DOHH2 (cell line): ENCODE measurements around the gene RPRD1B.
"Not testable (repeated sequence)": the region's sequence is repeated elsewhere in the genome, so short reads cannot be mapped to it uniquely, and the experiment has no call there.

Experiments used
- H3F3A ChIP-seq: fragments of 200-600 bp; sonication (generic), shearing (Covaris generic); 2 replicates; pipeline ENCODE4 v1.6.0; 2016; ENCODE audit warnings: antibody characterized with exemption, mild to moderate bottlenecking; ENCODE audit not compliant: control insufficient read depth, insufficient read depth
- H3K27ac ChIP-seq: fragments of 200-600 bp; sonication (generic); 2 replicates; pipeline ENCODE4 v1.5.1; 2014; ENCODE audit warnings: low read depth, mild to moderate bottlenecking, low read length, moderate library complexity
- H3K27me3 ChIP-seq: fragments of 200-600 bp; sonication (generic); 2 replicates; pipeline ENCODE4 v1.6.1; 2014; ENCODE audit warnings: mild to moderate bottlenecking, low read length, mixed read lengths; ENCODE audit not compliant: control insufficient read depth
- H3K36me3 ChIP-seq: fragments of 200-600 bp; sonication (generic); 2 replicates; pipeline ENCODE4 v1.6.1; 2014; ENCODE audit warnings: mild to moderate bottlenecking, low read length, moderate library complexity, mixed read lengths; ENCODE audit not compliant: control insufficient read depth
- H3K4me1 ChIP-seq: fragments of 200-600 bp; sonication (generic); 2 replicates; pipeline ENCODE4 v1.6.1; 2014; ENCODE audit warnings: mild to moderate bottlenecking, low read length, mixed read lengths; ENCODE audit not compliant: control insufficient read depth
- H3K4me2 ChIP-seq: fragments of 200-600 bp; sonication (generic); 2 replicates; pipeline ENCODE4 v1.6.0; 2014; ENCODE audit warnings: mild to moderate bottlenecking, low read length, moderate library complexity
- H3K4me3 ChIP-seq: fragments of 200-600 bp; sonication (generic); 2 replicates; pipeline ENCODE4 v1.5.1; 2014; ENCODE audit warnings: mild to moderate bottlenecking, low read length, mixed read lengths
- H3K79me2 ChIP-seq: fragments of 200-600 bp; sonication (generic); 2 replicates; pipeline ENCODE4 v1.6.1; 2014; ENCODE audit warnings: mild to moderate bottlenecking, low read length, mixed read lengths; ENCODE audit not compliant: control insufficient read depth
- H3K9me2 ChIP-seq: fragments of 200-600 bp; sonication (generic); replicated peaks from 2 replicates; pipeline ENCODE4 v1.6.1; 2014; ENCODE audit warnings: mild to moderate bottlenecking, low read length, mixed read lengths; ENCODE audit not compliant: control insufficient read depth
- H3K9me3 ChIP-seq: fragments of 200-600 bp; sonication (generic); 2 replicates; pipeline ENCODE4 v1.6.1; 2014; ENCODE audit warnings: antibody characterized with exemption, low read length, mixed read lengths; ENCODE audit not compliant: control insufficient read depth, insufficient read depth
- H4K20me1 ChIP-seq: fragments of 200-600 bp; sonication (generic); 2 replicates; pipeline ENCODE4 v1.6.0; 2014; ENCODE audit warnings: low read depth, mild to moderate bottlenecking, antibody characterized with exemption, low read length, moderate library complexity; ENCODE audit not compliant: control insufficient read depth, insufficient read depth
- CTCF ChIP-seq: fragments of 200-600 bp; sonication (generic); IDR thresholded peaks from one replicate; pipeline ENCODE4 v1.5.1; 2014; ENCODE audit warnings: antibody characterized with exemption, mild to moderate bottlenecking, low read depth, low read length; ENCODE audit not compliant: poor library complexity, severe bottlenecking
- EZH2phosphoT487 ChIP-seq: fragments of 200-600 bp; sonication (generic); IDR thresholded peaks from 2 replicates; pipeline ENCODE4 v1.6.1; 2017; ENCODE audit warnings: borderline replicate concordance, mild to moderate bottlenecking, antibody characterized with exemption, low read length, moderate library complexity, mixed read lengths

Gene RPRD1B

GRCh38 chr20:38104285-38104684 is 70.7 kb downstream of the RPRD1B start:
- no peaks in the 10 kb centered on the region for H3K36me3 ChIP-seq
- no peaks in the 10 kb centered on the region for H3K4me1 ChIP-seq
- no peak overlapping the region for H3K4me2 ChIP-seq
- no peak overlapping the region for H3K4me3 ChIP-seq
- peaks cover 11% of the 10 kb centered on the region for H3K9me3 ChIP-seq
- H3K9me2 ChIP-seq, result no peaks in the 10 kb centered on the region
- TF ChIP-seq EZH2phosphoT487, result no peak
- no peak for TF ChIP-seq CTCF
- H3K27ac ChIP-seq, result no peak overlapping the region
- no peaks in the 10 kb centered on the region for H3K27me3 ChIP-seq
- H3F3A ChIP-seq, result no peaks in the 10 kb centered on the region
- H4K20me1 ChIP-seq, result no peaks in the 10 kb centered on the region
- no peaks in the 10 kb centered on the region for H3K79me2 ChIP-seq

GRCh38 chr20:38106461-38106860 is 72.9 kb downstream of the RPRD1B start:
- no peaks in the 10 kb centered on the region for H3K4me1 ChIP-seq

GRCh38 chr20:38107386-38107785 is 73.8 kb downstream of the RPRD1B start:
- not testable (repeated sequence) for H4K20me1 ChIP-seq, H3K4me1 ChIP-seq, H3K36me3 ChIP-seq

More at GRCh38 chr20:38106461-38106860, 72.9 kb downstream of the RPRD1B start:
- TF ChIP-seq EZH2phosphoT487 (no peak), CTCF (no peak)
- Histone ChIP-seq H3K27me3 (no peaks in the 10 kb centered on the region), H3K36me3 (no peaks in the 10 kb centered on the region), H4K20me1 (no peaks in the 10 kb centered on the region), H3K9me3 (peaks cover 5% of the 10 kb centered on the region; the same call in 1 of the 2 replicates), H3K4me3 (no peak overlapping the region), H3K4me2 (no peak overlapping the region), H3K27ac (no peak overlapping the region), H3K79me2 (no peaks in the 10 kb centered on the region), H3K9me2 (no peaks in the 10 kb centered on the region), H3F3A (no peaks in the 10 kb centered on the region)

GRCh38 chr20:38107916-38108315 is 74.4 kb downstream of the RPRD1B start:
- not testable (repeated sequence) for H3K4me2 ChIP-seq, H3F3A ChIP-seq, H3K4me1 ChIP-seq, H3K79me2 ChIP-seq, H4K20me1 ChIP-seq, H3K4me3 ChIP-seq, H3K27me3 ChIP-seq, H3K36me3 ChIP-seq, H3K9me2 ChIP-seq, H3K9me3 ChIP-seq, H3K27ac ChIP-seq

More at GRCh38 chr20:38107386-38107785, 73.8 kb downstream of the RPRD1B start:
- H3F3A ChIP-seq, H3K9me2 ChIP-seq, H3K27ac ChIP-seq, H3K4me3 ChIP-seq, H3K4me2 ChIP-seq, H3K9me3 ChIP-seq, H3K79me2 ChIP-seq, H3K27me3 ChIP-seq: not testable (repeated sequence)
